ENCODE data around the gene SARS1. TPM values are rescaled to one million over a fixed set of nuclear protein-coding genes. Genes with fewer than 3 reads are reported as not detected.

Gene SARS1
- total and polyA plus RNA-seq, 2 of the 13 experiments (the other 11 are each of a cell fraction or from before 2014, with no cell fraction given): 103 to 134 TPM

DNA sequence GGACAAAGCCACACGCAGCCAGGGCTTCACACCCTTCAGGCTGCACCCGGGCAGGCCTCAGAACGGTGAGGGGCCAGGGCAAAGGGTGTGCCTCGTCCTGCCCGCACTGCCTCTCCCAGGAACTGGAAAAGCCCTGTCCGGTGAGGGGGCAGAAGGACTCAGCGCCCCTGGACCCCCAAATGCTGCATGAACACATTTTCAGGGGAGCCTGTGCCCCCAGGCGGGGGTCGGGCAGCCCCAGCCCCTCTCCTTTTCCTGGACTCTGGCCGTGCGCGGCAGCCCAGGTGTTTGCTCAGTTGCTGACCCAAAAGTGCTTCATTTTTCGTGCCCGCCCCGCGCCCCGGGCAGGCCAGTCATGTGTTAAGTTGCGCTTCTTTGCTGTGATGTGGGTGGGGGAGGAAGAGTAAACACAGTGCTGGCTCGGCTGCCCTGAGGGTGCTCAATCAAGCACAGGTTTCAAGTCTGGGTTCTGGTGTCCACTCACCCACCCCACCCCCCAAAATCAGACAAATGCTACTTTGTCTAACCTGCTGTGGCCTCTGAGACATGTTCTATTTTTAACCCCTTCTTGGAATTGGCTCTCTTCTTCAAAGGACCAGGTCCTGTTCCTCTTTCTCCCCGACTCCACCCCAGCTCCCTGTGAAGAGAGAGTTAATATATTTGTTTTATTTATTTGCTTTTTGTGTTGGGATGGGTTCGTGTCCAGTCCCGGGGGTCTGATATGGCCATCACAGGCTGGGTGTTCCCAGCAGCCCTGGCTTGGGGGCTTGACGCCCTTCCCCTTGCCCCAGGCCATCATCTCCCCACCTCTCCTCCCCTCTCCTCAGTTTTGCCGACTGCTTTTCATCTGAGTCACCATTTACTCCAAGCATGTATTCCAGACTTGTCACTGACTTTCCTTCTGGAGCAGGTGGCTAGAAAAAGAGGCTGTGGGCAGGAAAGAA is 61.1 kb downstream of the SARS1 start (continued):
- TF ChIP-seq, protein P1, sequence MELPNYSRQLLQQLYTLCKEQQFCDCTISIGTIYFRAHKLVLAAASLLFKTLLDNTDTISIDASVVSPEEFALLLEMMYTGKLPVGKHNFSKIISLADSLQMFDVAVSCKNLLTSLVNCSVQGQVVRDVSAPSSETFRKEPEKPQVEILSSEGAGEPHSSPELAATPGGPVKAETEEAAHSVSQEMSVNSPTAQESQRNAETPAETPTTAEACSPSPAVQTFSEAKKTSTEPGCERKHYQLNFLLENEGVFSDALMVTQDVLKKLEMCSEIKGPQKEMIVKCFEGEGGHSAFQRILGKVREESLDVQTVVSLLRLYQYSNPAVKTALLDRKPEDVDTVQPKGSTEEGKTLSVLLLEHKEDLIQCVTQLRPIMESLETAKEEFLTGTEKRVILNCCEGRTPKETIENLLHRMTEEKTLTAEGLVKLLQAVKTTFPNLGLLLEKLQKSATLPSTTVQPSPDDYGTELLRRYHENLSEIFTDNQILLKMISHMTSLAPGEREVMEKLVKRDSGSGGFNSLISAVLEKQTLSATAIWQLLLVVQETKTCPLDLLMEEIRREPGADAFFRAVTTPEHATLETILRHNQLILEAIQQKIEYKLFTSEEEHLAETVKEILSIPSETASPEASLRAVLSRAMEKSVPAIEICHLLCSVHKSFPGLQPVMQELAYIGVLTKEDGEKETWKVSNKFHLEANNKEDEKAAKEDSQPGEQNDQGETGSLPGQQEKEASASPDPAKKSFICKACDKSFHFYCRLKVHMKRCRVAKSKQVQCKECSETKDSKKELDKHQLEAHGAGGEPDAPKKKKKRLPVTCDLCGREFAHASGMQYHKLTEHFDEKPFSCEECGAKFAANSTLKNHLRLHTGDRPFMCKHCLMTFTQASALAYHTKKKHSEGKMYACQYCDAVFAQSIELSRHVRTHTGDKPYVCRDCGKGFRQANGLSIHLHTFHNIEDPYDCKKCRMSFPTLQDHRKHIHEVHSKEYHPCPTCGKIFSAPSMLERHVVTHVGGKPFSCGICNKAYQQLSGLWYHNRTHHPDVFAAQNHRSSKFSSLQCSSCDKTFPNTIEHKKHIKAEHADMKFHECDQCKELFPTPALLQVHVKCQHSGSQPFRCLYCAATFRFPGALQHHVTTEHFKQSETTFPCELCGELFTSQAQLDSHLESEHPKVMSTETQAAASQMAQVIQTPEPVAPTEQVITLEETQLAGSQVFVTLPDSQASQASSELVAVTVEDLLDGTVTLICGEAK (IDR thresholded peaks at IDR 0.05): no peak
- TF ChIP-seq, protein P1 (CRISPR knock-in tag; IDR thresholded peaks at IDR 0.05): peak; percentile 62; the same call in 1 of the 2 replicates
- TF ChIP-seq, protein P2, sequence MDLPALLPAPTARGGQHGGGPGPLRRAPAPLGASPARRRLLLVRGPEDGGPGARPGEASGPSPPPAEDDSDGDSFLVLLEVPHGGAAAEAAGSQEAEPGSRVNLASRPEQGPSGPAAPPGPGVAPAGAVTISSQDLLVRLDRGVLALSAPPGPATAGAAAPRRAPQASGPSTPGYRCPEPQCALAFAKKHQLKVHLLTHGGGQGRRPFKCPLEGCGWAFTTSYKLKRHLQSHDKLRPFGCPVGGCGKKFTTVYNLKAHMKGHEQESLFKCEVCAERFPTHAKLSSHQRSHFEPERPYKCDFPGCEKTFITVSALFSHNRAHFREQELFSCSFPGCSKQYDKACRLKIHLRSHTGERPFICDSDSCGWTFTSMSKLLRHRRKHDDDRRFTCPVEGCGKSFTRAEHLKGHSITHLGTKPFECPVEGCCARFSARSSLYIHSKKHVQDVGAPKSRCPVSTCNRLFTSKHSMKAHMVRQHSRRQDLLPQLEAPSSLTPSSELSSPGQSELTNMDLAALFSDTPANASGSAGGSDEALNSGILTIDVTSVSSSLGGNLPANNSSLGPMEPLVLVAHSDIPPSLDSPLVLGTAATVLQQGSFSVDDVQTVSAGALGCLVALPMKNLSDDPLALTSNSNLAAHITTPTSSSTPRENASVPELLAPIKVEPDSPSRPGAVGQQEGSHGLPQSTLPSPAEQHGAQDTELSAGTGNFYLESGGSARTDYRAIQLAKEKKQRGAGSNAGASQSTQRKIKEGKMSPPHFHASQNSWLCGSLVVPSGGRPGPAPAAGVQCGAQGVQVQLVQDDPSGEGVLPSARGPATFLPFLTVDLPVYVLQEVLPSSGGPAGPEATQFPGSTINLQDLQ (CRISPR knock-in tag; IDR thresholded peaks at IDR 0.05): no peak
- no peak for TF ChIP-seq PHF5A (CRISPR knock-in tag; IDR thresholded peaks at IDR 0.05; ENCODE audit: low read depth, unreplicated experiment)
- no peak for TF ChIP-seq MTF2 (CRISPR knock-in tag; IDR thresholded peaks at IDR 0.05; ENCODE audit: borderline replicate concordance)
- 0 out of 2 replicates have a peak, but pooled peaks have one; percentile 34 for TF ChIP-seq NFKBIZ (CRISPR knock-in tag; IDR thresholded peaks at IDR 0.05)
- TF ChIP-seq, protein P3, sequence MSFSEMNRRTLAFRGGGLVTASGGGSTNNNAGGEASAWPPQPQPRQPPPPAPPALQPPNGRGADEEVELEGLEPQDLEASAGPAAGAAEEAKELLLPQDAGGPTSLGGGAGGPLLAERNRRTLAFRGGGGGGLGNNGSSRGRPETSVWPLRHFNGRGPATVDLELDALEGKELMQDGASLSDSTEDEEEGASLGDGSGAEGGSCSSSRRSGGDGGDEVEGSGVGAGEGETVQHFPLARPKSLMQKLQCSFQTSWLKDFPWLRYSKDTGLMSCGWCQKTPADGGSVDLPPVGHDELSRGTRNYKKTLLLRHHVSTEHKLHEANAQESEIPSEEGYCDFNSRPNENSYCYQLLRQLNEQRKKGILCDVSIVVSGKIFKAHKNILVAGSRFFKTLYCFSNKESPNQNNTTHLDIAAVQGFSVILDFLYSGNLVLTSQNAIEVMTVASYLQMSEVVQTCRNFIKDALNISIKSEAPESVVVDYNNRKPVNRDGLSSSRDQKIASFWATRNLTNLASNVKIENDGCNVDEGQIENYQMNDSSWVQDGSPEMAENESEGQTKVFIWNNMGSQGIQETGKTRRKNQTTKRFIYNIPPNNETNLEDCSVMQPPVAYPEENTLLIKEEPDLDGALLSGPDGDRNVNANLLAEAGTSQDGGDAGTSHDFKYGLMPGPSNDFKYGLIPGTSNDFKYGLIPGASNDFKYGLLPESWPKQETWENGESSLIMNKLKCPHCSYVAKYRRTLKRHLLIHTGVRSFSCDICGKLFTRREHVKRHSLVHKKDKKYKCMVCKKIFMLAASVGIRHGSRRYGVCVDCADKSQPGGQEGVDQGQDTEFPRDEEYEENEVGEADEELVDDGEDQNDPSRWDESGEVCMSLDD (CRISPR knock-in tag; IDR thresholded peaks at IDR 0.05; ENCODE audit: borderline replicate concordance): peak; percentile 88; the same call in 1 of the 2 replicates
- TF ChIP-seq HIVEP1 (CRISPR knock-in tag; IDR thresholded peaks at IDR 0.05): no peak
- peak; percentile 54 for TF ChIP-seq ZNF430 (CRISPR knock-in tag; IDR thresholded peaks at IDR 0.05)
- 0 out of 2 replicates have a peak, but pooled peaks have one; percentile 35 for TF ChIP-seq ZKSCAN8 (CRISPR knock-in tag; IDR thresholded peaks at IDR 0.05; ENCODE audit: borderline replicate concordance)

All from HepG2 (cell line).